Measurements from ENCODE around the gene ACIN1.
"Not testable (repeated sequence)": the region's sequence is repeated elsewhere in the genome, so short reads cannot be mapped to it uniquely, and the experiment has no call there.

DNA sequence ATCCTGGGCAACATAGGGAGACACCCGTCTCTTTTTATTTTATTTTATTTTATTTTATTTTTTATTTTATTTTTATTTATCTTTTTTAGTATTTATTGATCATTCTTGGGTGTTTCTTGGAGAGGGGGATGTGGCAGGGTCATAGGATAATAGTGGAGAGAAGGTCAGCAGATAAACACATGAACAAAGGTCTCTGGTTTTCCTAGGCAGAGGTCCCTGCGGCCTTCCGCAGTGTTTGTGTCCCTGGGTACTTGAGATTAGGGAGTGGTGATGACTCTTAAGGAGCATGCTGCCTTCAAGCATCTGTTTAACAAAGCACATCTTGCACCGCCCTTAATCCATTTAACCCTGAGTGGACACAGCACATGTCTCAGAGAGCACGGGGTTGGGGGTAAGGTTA is 12.7 kb upstream of the ACIN1 start:
- TF ChIP-seq, protein P1, sequence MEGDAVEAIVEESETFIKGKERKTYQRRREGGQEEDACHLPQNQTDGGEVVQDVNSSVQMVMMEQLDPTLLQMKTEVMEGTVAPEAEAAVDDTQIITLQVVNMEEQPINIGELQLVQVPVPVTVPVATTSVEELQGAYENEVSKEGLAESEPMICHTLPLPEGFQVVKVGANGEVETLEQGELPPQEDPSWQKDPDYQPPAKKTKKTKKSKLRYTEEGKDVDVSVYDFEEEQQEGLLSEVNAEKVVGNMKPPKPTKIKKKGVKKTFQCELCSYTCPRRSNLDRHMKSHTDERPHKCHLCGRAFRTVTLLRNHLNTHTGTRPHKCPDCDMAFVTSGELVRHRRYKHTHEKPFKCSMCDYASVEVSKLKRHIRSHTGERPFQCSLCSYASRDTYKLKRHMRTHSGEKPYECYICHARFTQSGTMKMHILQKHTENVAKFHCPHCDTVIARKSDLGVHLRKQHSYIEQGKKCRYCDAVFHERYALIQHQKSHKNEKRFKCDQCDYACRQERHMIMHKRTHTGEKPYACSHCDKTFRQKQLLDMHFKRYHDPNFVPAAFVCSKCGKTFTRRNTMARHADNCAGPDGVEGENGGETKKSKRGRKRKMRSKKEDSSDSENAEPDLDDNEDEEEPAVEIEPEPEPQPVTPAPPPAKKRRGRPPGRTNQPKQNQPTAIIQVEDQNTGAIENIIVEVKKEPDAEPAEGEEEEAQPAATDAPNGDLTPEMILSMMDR (IDR thresholded peaks at IDR 0.05) = not testable (repeated sequence)
- not testable (repeated sequence) for TF ChIP-seq POLR2A (IDR thresholded peaks at IDR 0.05)

Data from ovary (tissue), 3 donors.